Renal cortex interstitium (tissue), 11 donors: Measurements from ENCODE around the gene BNC2. TPM values are rescaled to one million over a fixed set of nuclear protein-coding genes. Genes with fewer than 3 reads are reported as not detected.

Experiments used
- DNase-seq, 11 donors: peaks; one replicate each; pipeline ENCODE4 v3.0.0-alpha.2; 2013; ENCODE audit warnings: low read depth in 9 of 11, low spot score in 4 of 11; ENCODE audit errors: extremely low read depth in 1 of 11
- polyA plus RNA-seq, 3 donors: library from polyadenylated mRNA; unstranded; fragments of 120-200 nt; gene quantifications; one replicate each; pipeline ENCODE4 v1.2.1, GENCODE V29; 2013; ENCODE audit not compliant: insufficient read length in 3 of 3

BNC2 gene
- polyA plus RNA-seq, 3 donors, result 8.9 to 10.2 (median 9.8) TPM

DNA sequence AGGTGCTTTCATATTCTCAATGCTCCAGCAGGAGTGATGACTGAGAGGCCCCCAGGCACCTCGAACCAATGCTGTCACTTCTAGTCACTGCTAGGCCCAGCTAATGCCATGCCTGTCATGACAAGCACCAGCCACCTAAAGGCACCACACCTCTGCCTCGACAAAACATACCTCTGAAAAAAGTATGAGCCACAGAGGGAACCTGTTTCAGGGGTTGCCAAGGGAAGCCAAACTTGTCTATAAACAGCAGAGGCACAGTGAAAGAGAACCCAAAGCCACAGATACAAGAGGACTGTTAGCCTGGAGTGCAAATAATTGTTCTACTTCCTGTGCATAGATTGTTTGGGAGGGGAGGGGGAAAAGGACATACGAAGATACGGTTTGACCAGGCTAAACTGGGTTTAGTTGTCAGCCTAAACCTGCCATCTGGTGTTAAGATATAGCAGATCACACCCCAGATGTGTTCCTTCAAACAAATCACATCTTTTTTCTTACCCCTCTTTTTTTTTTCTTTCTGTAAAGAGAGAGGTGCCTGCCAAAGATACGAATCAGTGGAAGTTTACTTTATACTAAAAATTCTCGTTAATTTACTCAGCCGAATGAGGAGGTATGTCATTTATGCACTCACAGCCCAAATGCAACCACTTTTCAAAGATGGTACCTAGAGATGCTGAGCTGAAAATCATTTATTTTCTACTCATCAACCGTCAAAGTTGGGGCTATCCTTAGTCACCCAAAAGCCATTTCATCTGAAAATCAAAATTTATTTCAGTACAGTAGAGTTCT, 45.7 kb downstream of the BNC2 start:
- DNase-seq, result no peak

DNA sequence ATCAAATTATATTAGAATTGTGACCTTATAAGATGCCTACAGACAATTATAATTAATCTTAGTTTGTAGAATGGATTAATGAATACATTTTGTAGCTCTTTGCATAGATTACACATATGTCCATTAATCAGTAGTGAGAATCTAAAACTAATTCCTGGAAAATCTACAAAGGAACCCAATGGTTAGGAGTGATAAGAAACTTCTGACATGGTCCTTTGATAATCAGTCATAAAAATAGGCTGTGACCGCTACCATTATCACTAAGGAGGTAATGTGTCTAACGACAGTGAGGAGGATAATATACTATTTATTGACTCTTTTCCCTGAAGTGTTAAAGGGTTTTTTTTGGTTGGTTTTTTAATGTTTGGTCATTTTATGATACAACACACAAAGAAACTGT, 46.6 kb downstream of the BNC2 start:
- DNase-seq, result no peak

DNA sequence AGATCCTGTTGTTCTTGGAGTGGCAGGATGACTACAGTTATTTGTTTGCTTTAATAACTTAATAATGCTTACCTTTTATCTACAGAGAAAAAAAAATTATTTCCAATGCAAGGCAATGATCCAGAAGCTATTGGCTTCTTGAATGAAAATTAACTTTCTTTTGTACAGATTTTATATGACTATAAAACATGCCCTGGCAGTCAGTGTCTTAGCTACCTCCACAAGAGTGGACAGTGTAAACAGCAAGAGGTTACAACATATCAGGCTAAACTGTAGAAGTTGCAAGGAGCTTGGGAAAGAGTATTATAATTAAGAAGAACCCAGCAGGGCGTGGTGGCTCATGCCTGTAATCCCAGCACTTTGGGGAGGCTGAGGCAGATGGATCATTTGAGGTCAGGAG, 49.1 kb downstream of the BNC2 start:
- no peak for DNase-seq

DNA sequence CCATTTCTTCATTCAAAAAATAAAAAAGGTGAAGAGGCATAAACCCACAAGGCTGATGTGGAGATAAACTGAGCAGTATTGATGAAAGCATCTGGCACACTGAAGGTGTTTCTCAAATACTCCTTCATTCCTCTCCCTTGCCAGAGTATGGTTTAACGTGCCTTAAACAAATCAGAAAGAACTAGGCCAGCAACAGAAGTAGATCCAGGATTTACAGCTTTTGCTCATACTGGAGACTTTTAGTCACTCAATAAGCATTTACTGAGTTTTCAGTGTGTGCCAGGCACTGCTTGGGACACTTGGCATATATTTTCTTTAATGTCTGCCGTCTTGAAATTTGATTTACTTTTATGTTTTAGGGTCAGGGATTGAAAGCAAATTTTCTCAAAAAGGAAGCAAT, 53.0 kb downstream of the BNC2 start:
- no peak for DNase-seq

GRCh38 chr9:16817002-16817401, 53.5 kb downstream of the BNC2 start:
- DNase-seq, result no peak

DNA sequence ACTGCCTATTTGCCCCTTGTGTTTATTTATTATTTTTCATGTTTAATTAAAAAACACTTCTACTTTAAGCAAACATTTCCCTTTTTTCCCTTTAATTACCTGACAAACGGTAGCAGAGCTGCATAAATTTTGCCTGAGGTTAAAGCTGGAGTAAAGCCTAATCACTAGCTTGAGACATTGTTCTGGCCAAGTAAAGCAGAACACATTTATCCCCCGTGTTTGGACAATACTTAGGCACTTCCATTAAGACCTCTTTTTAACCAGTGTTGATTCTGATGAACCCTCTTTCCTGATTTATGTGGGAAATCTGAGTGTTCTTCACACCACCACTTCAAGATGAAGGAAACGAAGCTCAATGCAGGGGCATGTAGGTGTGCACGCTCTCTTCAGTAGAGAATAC, 54.5 kb downstream of the BNC2 start:
- no peak for DNase-seq

- no peak for DNase-seq
Observed at GRCh38 chr9:16815079-16815478, 55.4 kb downstream of the BNC2 start.

- DNase-seq, result no peak
Observed at GRCh38 chr9:16813838-16814237, 56.6 kb downstream of the BNC2 start.

- no peak for DNase-seq
Observed at GRCh38 chr9:16811987-16812685, 58.3 kb downstream of the BNC2 start.

DNA sequence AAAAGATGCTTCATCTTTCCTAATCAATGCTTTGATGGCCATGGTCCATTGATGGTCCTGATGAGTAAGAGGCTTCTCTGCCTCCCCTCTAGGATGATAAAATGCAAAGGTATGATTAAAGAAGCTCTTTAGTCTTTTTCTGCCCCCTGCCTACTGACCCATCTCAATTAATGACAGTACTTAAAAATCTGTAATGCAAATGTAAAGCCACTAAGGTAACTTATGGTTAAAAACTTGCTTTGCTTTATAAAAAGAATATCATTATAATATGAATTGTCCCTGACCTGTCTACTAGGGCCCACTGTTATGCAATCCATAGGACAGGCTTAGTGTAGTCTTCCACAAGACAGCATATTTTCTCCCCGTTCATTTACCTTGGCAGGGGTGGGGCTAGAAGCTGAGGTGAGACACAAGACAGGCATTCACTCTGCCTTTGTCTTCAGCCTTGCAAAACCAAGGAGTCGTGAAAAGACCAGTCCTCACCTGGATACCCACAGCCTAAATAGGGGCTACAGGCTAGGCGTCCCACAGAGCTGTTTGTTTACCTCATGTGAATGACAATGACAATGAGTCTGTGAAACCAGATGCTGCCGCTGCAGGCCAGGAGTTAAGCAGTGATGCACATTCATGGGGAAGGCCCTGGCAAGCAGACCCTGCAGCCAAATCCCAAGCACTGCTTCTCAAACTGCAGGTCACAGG, 60.4 kb downstream of the BNC2 start:
- DNase-seq, result no peak

- no peak for DNase-seq
Observed at GRCh38 chr9:16806674-16807073, 63.8 kb downstream of the BNC2 start.

DNA sequence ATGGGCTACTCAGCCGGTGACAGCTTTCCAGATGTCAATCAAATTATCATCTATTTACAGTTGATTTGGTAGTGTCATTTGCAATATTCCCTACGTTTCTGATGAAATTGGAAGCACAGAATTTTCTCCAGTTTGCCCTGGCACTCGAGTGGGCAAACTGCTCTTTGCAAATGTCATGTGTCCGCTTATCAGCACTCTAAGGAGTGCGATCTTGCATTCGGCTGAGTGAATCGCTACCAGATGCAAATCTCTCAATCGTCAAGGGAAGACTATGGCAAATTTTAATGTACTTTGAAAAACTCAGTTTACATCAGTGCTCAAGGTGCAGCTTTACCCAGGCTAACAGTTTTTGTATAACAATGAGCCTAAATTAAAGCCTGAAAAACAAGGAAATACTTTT, 66.8 kb downstream of the BNC2 start:
- DNase-seq, result no peak

- no peak for DNase-seq
Observed at GRCh38 chr9:16801871-16802466, 68.5 kb downstream of the BNC2 start.

- DNase-seq, result no peak
Observed at GRCh38 chr9:16796304-16796825, 74.1 kb downstream of the BNC2 start.

- no peak for DNase-seq
Observed at GRCh38 chr9:16794871-16795639, 75.4 kb downstream of the BNC2 start.

GRCh38 chr9:16794103-16794502, 76.4 kb downstream of the BNC2 start:
- DNase-seq, result no peak

DNA sequence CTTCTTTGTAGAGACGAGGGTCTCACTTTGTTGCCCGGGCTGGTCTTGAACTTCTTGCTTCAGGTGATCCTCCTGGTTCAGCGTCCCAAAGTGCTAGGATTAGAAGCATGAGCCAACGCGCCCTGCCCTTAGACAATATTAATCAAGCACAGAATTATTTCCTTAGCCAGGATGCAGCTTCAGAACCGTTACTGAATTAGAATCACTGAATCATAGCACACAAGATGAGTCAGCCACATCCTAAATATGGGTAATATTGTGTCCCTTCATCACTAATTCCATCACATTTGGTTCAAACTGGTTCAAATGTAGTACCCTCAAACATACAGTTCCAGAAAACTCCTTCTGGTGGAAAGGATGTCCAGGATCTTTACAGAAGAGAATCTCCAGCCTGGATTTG, 82.7 kb downstream of the BNC2 start:
- DNase-seq, result no peak

DNA sequence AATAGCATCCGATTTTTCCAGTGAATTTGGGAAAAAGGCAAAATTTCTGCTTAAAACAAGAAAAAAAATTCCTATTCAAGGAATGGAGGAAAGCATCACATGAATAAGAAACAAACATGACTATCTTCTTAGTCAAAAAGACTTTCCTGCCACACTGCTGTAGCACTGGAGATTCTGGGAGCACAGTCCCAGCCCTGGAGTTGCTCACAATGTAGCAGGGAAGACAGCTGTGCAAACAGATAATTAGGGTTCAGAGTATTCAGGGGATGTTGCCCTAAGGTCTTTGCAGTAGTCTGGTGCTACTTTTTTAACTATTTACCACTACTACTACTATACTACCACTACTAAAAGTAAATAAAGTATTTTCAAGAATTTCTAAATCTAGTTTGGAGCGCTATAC, 86.5 kb downstream of the BNC2 start:
- no peak for DNase-seq

- no peak for DNase-seq
Observed at GRCh38 chr9:16782490-16782889, 88.0 kb downstream of the BNC2 start.
